GM21360 (cell line): Measurements from ENCODE around the gene SYCP2.

Experiments used
- ATAC-seq: cut with Tn5 transposase; IDR thresholded peaks from one replicate; pipeline ENCODE4 v1.9.1; 2021; ENCODE audit warnings: mild to moderate bottlenecking, moderate library complexity; ENCODE audit not compliant: unreplicated experiment

SYCP2 gene

GRCh38 chr20:59824711-59825562 lies 108.5 kb downstream of the SYCP2 start:
- ATAC-seq: no peak

DNA sequence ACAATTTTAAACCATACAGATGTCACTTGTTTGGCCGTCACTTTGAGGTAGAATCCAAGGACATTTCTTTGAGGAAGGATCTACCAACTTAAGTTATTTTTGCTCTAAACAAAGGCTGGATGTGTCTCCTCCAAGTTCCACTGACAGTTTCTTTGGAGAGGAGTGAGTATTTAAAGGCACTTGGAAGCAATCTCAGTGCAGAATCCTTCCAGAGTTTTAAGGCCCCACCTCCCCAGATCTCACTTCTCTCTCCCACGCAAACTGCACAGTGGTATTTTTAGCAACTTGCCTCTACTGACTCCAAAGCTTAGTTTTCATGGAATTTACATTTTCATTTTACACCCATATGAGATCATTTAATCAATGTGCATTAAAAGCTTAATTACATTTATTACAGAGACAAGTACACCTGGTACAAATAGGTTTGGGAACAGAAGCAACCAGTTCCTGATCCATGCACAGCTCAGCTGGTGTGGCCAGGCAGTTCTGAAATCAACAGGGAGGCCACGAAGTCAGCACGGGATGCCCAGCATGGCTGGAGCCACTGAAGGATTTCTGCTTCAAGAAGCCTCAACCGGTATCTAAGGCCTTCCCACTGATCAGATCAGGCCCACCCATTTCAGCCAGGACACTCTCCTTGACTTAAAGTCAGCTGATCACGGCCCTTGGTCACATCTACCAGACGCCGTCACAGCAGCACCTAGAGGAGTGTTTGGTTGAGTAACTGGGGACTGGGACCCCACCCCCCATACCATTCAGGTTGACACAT lies 109.8 kb downstream of the SYCP2 start:
- no peak for ATAC-seq

- no peak for ATAC-seq
Measured at GRCh38 chr20:59823030-59823423, 110.4 kb downstream of the SYCP2 start.

DNA sequence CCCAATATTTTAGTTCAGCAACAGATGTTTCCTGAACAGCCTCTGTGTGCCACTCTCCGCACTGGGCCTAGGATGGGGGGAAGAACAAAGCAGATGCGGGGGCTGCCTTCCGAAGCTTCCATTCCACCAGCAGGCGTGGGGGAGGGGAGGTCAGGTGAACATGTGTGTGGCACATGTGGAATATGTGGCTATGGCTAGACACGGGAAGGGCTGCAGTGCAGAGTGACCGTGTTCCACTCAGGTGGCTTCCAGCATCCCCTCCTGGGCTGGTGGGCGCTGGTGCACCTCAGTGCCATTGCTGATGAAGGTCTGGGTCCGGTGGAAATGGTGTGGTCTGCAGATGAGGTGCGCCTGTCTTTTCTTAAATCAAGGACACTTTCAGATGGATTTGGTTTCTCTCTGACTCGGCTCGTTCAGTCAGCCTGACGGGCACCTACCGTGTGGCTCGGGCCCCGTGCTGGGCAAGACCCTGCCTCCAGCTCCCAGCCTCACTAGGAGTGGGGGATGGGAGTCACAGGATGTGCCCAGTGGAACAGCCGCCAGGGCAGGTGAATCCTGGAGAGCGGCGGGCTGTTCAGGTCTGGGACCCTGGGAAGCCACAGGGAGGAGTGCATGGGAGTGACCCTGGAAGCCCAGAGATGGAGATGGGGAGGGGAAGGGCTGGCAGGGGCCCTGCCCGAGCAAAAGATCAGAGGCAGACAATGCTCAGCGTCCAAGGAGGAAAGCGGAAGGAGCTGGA lies 111.0 kb downstream of the SYCP2 start:
- ATAC-seq: no peak

DNA sequence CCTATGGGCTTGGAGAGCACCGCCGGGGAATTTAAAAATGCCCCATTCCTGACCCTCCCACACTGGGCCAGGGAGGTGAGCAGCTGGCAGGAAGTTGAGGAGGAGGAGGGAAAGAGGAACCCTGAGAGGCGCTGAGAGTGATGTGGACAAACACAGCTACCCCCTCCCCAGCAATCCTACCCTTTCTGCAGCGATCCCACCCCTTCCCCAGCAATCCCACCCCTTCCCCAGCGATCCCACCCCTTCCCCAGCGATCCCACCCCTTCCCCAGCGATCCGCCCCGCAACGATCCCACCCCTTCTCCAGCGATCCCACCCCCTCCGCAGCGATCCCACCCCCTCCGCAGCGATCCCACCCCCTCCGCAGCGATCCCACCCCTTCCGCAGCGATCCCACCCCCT lies 111.6 kb downstream of the SYCP2 start:
- no peak for ATAC-seq

GRCh38 chr20:59821201-59821600 lies 112.2 kb downstream of the SYCP2 start:
- no peak for ATAC-seq

GRCh38 chr20:59820204-59821041 lies 113.0 kb downstream of the SYCP2 start:
- no peak for ATAC-seq

GRCh38 chr20:59819496-59820203 lies 113.8 kb downstream of the SYCP2 start:
- ATAC-seq: no peak

GRCh38 chr20:59818911-59819310 lies 114.5 kb downstream of the SYCP2 start:
- ATAC-seq: no peak

GRCh38 chr20:59817846-59818615 lies 115.4 kb downstream of the SYCP2 start:
- no peak for ATAC-seq

DNA sequence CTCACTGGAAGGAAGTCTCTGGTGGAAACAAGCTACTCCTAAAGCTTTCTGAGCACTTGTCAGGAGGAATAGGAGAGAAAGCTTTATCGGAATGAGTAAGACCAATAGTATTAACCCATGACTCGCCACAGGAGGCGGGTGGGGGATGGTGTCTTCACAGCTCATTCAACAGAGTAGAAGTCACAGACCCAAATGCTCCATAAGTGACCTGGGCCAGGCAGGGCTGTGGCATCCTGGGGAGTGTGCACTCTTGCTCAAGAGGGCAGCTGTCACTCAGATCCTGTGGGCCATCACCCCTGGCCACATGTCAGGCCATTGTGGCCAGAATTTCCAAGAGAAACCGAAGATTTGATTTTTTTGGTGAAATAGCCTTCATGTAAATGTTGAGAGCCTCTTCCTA lies 116.0 kb downstream of the SYCP2 start:
- ATAC-seq: no peak

- ATAC-seq: no peak
Measured at GRCh38 chr20:59816146-59816738, 117.2 kb downstream of the SYCP2 start.

GRCh38 chr20:59814840-59815340 lies 118.5 kb downstream of the SYCP2 start:
- no peak for ATAC-seq

- ATAC-seq: no peak
Measured at GRCh38 chr20:59813948-59814839, 119.2 kb downstream of the SYCP2 start.
